GM12874 (cell line): ENCODE measurements around the gene RUFY3.

ENCODE experiments used
- CTCF ChIP-seq: IDR thresholded peaks from 2 replicates; pipeline ENCODE4 v1.5.1; 2011; ENCODE audit warnings: low read depth, mild to moderate bottlenecking, control low read depth, low read length, moderate library complexity; ENCODE audit not compliant: insufficient read depth

The RUFY3 gene

GRCh38 chr4:70722199-70722791 lies 531 bp downstream of the RUFY3 start:
- TF ChIP-seq CTCF, result no peak

GRCh38 chr4:70724463-70724862 lies 2.7 kb downstream of the RUFY3 start:
- no peak for TF ChIP-seq CTCF

GRCh38 chr4:70725633-70726032 lies 3.9 kb downstream of the RUFY3 start:
- no peak for TF ChIP-seq CTCF

- no peak for TF ChIP-seq CTCF
Observed at GRCh38 chr4:70728091-70728490, 6.3 kb downstream of the RUFY3 start.

GRCh38 chr4:70734168-70734954 lies 12.6 kb downstream of the RUFY3 start:
- TF ChIP-seq CTCF, result no peak

- TF ChIP-seq CTCF, result no peak
Observed at GRCh38 chr4:70734971-70735370, 13.2 kb downstream of the RUFY3 start.

GRCh38 chr4:70735915-70736314 lies 14.2 kb downstream of the RUFY3 start:
- TF ChIP-seq CTCF, result peak; percentile 36; the same call in 1 of the 2 replicates
